HT1080 (cell line): ENCODE results near the gene TAPBPL. TPM values are rescaled to one million over a fixed set of nuclear protein-coding genes. Genes with fewer than 3 reads are reported as not detected.
A peak's percentile ranks its signal among the peaks of the same experiment; 100 is the strongest.
"Not testable (repeated sequence)": the region's sequence is repeated elsewhere in the genome, so short reads cannot be mapped to it uniquely, and the experiment has no call there.

Experiments used
- DNase-seq: peaks from one replicate; pipeline ENCODE4 v3.0.0-alpha.2; 2015; ENCODE audit warnings: low read depth
- total RNA-seq: library from RNA; depleted of rRNA; stranded (reverse); fragments of >200 nt; shearing (Covaris generic); gene quantifications from 2 replicates; pipeline ENCODE4 v1.2.3, GENCODE V29; 2014; rRNA removed

TAPBPL gene
- total RNA-seq, 1 experiment from 2014 or later = 11.6 TPM

DNA sequence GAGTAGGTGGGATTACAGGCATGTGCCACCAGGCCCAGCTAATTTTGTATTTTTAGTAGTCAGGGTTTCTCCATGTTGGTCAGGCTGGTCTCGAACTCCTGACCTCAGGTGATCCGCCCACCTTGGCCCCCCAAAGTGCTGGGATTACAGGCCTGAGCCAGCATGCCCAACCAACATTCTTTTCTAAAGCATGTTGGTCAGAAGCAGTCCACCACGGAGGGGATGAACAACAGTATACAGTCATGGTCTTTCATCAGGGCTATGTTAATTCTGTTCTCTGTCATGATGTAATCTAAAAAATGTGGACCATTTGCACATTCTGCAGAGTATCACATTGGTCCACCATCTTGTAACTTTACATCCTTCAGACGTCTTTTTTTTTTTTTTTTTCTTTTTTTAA, 37.6 kb downstream of the TAPBPL start:
- no peak for DNase-seq

DNA sequence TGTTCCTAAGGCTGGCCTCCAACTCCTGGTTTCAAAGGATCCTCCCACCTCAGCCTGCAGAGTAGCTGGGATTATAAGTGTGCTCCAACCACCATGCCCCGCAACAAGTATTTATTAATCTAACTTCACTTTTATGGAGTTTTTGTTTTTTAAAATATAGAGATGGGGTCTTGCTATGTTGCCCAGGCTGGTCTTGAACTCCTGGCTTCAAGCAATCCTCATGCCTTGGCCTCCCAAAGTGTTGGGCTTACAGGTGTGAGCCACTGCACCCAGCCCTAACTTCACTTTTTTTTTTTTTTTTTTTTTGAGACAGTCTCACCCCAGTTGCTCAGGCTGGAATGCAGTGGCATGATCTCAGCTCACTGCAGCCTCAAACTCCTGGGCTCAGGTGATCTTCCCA, 38.8 kb downstream of the TAPBPL start:
- not testable (repeated sequence) for DNase-seq

DNA sequence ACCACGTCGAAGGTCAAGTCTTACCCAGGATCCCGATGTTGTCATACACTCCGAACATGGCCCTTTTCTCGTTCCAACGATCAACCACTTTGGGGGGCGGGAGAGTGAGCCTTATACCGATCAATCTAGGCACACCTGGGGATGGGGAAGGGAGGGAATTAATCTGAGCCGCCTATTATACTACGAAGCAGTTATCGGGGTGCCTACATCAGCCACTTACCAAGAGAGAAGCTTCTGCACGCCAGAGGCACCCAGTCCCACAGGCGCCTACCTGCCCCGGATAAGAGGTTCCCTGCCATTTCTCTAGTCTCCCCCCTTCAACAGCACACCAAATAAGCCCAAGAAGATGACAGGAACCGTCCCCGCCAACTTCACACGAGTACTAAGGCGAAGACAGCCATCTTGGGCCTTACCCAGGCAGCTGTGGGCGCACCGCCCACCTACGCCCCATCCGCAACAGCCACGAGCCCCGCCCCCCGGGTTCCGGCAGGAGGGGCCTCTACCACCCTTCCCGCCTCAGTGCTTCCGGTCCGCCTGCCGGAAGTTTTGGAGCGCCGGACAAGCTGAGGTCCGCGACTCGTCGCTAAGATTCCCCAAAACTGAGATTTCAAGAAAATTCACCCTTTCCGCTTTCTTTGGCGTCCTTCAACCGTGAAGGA, 41.1 kb downstream of the TAPBPL start, which contains the start of gene MRPL51:
Gene MRPL51 (minus strand): TSS at position 425 of the 659 bp plus-strand sequence. CDS start 126 bp downstream, at position 299.
- peak; percentile 94 for DNase-seq

DNA sequence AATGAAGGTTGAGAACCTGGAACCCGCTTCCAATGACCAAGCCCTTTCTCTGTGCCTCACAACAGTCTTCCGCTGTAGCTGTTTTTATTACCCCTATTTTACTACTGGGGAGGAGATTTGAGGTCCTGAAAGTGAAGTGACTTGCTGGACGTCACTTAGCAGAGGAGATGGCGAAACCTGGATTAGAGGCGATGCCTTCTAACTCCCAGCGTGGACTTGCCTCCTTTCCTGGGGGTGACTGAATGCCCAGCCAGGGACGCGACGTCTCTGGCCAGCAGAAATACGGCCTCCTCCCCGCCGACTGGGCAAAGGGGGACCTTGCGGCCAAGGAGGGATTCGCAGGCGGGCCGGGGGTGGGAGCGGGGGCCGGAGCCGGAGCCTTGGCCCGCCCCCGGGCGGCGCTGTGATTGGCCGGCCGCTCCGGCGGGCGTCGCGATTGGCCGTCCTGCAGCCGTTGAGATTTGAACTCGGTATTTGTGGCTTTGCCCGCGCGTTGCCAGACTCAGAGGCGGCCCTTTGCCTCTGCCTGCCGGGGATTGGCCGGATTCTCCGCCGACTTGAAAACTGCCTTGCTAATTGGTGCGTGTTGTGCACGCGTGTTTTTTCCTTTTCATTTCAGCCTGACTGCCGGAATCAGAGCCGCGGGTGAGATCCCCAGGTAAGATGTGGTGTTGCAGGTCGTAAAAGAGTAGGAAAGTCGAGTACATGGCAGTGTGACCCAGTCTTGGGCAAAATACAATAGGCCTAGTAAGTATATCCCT, 41.8 kb downstream of the TAPBPL start, which contains the start of gene NCAPD2:
Gene NCAPD2 (plus strand): TSS at position 606 of the 761 bp plus-strand sequence. CDS start 997 bp downstream, outside the sequence.
- peak; percentile 99 for DNase-seq

DNA sequence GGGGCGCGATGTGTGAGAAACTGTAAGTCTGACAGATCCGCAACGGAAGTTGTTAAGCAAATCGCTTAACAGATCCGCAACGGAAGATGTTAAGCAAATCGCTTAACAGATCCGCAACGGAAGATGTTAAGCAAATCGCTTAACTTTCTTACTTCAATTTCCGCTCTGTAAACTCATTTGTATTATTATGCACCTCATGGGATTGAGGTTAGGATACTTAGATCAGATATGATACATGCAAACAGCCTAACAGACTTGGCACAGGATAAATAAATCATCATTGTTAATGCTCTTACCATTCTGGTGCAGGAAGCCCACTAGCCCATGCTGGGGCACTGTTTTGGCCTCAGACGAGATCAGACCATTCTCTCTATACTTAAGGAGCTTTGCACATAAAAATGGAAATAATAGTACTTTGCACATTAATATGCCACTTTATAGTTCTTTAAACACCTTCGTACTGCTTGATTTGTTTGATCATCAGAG, 42.5 kb downstream of the TAPBPL start:
- DNase-seq = no peak

DNA sequence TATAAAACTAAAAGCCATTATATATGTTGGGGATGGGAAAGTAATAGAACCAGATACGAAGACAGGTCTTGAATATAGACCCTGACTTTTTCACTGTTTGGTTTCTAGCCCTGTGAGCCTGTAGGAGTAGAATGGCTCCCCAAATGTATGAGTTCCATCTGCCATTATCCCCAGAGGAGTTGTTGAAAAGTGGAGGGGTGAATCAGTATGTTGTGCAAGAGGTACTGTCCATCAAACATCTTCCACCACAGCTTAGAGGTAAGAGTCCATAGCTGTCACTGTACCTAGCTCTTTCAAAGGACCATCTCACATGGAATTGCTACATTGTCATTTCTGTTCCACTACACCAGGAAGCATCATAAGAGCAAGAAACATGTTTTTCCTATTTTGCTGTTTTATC, 43.1 kb downstream of the TAPBPL start:
- no peak for DNase-seq

DNA sequence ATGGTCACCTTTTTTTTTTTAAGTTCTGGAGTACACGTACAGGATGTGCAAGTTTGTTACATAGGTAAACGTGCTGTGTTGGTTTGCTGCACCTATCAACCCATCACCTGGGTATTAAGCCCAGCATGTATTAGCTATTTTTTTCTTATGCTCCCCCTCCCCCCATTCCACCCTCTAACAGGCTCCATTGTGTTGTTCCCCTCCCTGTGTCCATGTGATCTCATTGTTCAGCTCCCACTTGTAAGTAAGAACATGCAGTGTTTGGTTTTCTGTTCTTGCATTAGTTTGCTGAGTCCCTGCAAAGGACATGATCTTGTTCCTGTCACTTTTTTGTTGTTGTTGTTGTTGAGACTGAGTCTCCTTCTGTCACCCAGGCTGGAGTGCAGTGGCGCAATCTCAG, 45.4 kb downstream of the TAPBPL start:
- DNase-seq = not testable (repeated sequence)

DNA sequence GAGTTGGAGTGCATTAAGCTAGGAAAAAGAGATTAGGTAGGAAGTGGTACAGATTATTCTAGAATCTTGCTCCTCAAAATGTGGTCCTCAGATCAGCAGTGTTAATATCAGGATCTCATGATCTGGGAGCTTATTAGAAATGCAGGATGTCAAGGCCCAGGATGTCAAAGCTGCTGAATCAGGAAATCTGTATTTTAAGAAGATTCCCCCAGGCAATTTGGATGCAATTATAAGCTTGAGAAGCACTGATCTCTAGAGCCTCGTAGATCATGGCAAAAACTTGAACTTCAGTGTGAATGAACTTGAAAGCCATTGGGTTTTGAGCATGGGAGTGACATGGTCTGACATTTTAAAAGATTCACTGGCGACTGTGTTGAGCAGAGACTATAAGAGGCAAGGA, 48.6 kb downstream of the TAPBPL start:
- DNase-seq = no peak

DNA sequence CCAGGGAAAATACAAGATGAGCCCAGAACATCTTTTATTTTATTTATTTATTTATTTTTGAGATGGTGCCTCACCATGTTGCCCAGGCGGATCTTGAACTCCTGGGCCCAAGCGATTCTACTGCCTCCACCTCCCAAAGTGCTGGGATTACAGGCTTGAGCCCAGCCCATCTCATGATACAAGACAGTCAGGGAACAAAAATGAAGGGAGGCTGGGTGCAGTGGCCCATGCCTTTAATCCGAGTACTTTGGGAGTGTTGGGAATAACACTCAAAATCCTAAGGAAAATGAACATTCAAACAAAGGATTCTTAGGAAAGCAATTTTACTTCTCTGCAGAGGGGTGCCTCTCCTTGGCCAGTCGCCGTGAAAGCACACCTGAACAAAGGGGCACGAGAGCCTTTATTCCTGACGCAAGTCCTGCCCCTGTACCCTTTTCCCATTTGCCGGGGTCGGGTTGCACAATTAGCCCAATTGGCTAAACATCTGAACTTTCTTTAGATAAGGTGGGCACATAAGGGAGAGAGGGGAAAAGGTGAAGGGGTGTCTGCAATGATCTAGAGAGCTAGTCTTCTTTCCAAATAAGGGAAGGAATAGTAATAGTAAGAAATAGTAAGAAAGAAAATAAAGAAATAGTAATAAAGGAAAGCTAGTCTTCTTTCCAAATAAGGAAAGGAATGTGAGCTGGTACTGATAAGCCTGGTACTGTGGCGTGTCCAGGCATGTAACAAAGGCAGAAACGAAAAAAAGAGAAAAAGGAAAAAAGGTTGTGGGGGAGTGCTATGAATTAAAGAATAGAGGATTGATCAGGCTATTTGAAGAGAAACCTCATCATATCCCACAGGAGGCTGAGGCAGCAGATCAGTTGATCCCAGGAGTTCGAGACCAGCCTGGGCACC, 55.5 kb downstream of the TAPBPL start:
- no peak for DNase-seq

DNA sequence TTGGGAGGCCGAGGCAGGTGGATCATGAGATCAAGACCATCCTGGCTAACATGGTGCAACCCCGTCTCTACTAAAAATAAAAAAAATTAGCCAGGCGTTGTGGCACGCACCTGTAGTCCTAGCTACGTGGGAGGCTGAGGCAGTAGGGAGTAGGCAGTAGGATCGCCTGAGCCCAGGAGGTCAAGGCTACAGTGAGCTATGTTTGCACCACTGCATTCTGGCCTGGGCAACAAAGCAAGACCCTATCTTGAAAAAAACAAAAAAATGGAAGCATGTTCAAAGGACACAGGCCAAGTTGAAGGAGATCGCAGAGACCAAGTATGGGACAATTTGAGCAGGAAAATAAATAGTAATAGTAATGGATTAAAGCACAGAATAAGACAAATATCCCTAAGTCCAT, 56.2 kb downstream of the TAPBPL start:
- DNase-seq = no peak

Other genes starting within 250 kb of the TAPBPL start
- gene PLEKHG6, start 141.4 kb upstream of the TAPBPL start, total RNA-seq = 0.07 TPM in 1 of 2 replicates, not detected in the other
- 124 and 209 TPM in 2 replicates for gene TNFRSF1A, start 110.0 kb upstream of the TAPBPL start, total RNA-seq
- gene SCNN1A, start 76.5 kb upstream of the TAPBPL start, total RNA-seq = 0.11 and 1.8 TPM in 2 replicates
- gene LTBR, start 67.9 kb upstream of the TAPBPL start, total RNA-seq = 84.7 and 105 TPM in 2 replicates
- gene CD27, start 7.1 kb upstream of the TAPBPL start, total RNA-seq = not detected in 2 replicates
- gene VAMP1, start 18.6 kb downstream of the TAPBPL start, total RNA-seq = 3.8 and 5.5 TPM in 2 replicates
- 241 and 261 TPM in 2 replicates for gene MRPL51, start 41.2 kb downstream of the TAPBPL start, total RNA-seq
- gene NCAPD2, start 42.1 kb downstream of the TAPBPL start, total RNA-seq = 158 and 173 TPM in 2 replicates
- 10,781 and 12,621 TPM in 2 replicates for gene GAPDH, start 82.5 kb downstream of the TAPBPL start, total RNA-seq
- gene IFFO1, start 104.0 kb downstream of the TAPBPL start, total RNA-seq = 7.7 and 9.5 TPM in 2 replicates
- gene NOP2, start 116.2 kb downstream of the TAPBPL start, total RNA-seq = 80.0 and 90.1 TPM in 2 replicates
- 348 and 371 TPM in 2 replicates for gene CHD4, start 155.3 kb downstream of the TAPBPL start, total RNA-seq
- 0.27 and 0.29 TPM in 2 replicates for gene LPAR5, start 183.9 kb downstream of the TAPBPL start, total RNA-seq
- not detected in 2 replicates for gene ACRBP, start 195.4 kb downstream of the TAPBPL start, total RNA-seq
- 22.3 and 25.5 TPM in 2 replicates for gene ING4, start 211.1 kb downstream of the TAPBPL start, total RNA-seq
- gene ZNF384, start 237.3 kb downstream of the TAPBPL start, total RNA-seq = 28.8 and 42.6 TPM in 2 replicates
- gene PIANP, start 248.8 kb downstream of the TAPBPL start, total RNA-seq = 0.45 TPM in 1 of 2 replicates, not detected in the other